ENCODE measurements around the gene DENND10.
A peak's percentile ranks its signal among the peaks of the same experiment; 100 is the strongest.

Gene DENND10

DNA sequence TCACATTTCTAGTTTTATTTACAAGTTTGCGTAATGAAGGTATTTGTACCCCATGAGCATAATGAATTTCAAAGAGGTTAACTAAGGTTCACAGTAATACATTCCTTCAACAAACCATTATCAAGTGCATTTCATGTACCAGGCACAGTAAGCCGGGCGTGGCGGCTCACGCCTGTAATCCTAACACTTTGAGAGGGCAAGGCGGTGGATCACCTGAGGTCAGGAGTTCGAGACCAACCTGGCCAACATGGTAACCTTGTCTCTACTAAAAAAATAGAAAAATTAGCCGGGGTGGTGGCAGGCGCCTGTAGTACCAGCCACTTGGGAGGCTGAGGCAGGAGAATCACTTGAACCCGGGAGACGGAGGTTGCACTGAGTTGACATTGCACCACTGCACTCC lies 19.0 kb upstream of the DENND10 start:
- Histone ChIP-seq H3K27ac (ENCODE audit: low read depth, low read length) (peak overlapping the region; percentile 95), H3F3A (ENCODE audit: insufficient read depth) (peaks cover 42% of the 10 kb centered on the region), H4K20me1 (ENCODE audit: low read depth, low read length) (no peaks in the 10 kb centered on the region), H3K27me3 (ENCODE audit: low read length) (no peaks in the 10 kb centered on the region), H3K9me3 (ENCODE audit: insufficient read depth, low read length) (no peaks in the 10 kb centered on the region), H3K9ac (ENCODE audit: low read length) (no peak overlapping the region), H3K4me3 (ENCODE audit: insufficient read depth, low read length, poor library complexity, severe bottlenecking) (no peak overlapping the region), H3K9me2 (replicated peaks; ENCODE audit: insufficient read depth, low read length) (no peaks in the 10 kb centered on the region), H3K36me3 (ENCODE audit: low read length) (no peaks in the 10 kb centered on the region), H3K4me2 (ENCODE audit: low read depth, low read length, poor library complexity, severe bottlenecking) (peak overlapping the region; percentile 16), H2AFZ (ENCODE audit: low read depth, low read length, severe bottlenecking) (no peak overlapping the region), H3K79me2 (ENCODE audit: insufficient read depth, low read length) (peaks cover 12% of the 10 kb centered on the region)
- no peak for TF ChIP-seq EZH2phosphoT487 (conservative IDR thresholded peaks at IDR 0.05; ENCODE audit: low read length)
- TF ChIP-seq, protein P1, sequence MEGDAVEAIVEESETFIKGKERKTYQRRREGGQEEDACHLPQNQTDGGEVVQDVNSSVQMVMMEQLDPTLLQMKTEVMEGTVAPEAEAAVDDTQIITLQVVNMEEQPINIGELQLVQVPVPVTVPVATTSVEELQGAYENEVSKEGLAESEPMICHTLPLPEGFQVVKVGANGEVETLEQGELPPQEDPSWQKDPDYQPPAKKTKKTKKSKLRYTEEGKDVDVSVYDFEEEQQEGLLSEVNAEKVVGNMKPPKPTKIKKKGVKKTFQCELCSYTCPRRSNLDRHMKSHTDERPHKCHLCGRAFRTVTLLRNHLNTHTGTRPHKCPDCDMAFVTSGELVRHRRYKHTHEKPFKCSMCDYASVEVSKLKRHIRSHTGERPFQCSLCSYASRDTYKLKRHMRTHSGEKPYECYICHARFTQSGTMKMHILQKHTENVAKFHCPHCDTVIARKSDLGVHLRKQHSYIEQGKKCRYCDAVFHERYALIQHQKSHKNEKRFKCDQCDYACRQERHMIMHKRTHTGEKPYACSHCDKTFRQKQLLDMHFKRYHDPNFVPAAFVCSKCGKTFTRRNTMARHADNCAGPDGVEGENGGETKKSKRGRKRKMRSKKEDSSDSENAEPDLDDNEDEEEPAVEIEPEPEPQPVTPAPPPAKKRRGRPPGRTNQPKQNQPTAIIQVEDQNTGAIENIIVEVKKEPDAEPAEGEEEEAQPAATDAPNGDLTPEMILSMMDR (IDR thresholded peaks at IDR 0.05; ENCODE audit: insufficient read depth, low read length, poor library complexity, severe bottlenecking): no peak

DNA sequence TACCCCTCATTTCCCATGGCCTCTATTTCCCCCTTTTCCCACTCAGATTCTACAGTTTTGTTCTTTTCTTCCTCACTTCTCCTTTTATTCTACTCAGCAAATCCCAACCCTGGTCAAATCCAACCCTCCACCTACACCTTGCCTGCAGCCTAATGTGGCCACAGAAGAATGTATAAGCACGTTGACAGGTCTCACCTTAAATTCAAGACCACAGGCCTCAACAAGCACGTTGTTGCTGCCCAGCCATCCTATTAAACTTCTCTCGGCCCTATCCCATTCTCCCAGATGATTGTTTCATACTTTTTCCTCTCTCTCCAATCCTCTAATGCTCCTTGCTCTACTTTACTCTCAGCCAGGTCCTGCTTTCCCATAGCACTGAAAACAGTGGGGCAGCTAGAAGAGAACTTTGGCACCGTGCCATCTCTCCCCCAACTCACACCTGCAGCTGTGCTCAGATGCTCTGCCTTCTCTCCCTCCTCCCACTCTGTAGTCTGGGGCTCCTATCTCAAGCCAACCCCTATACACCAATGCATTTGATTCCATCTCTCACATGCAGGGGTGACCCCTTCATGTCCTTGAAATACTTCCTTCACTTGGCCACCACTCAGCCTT lies 16.5 kb upstream of the DENND10 start:
- Histone ChIP-seq H3K9ac (ENCODE audit: low read length) (peak overlapping the region; percentile 44), H3K9me3 (ENCODE audit: insufficient read depth, low read length) (no peaks in the 10 kb centered on the region), H3K4me3 (ENCODE audit: insufficient read depth, low read length, poor library complexity, severe bottlenecking) (no peak overlapping the region), H2AFZ (ENCODE audit: low read depth, low read length, severe bottlenecking) (no peak overlapping the region), H4K20me1 (ENCODE audit: low read depth, low read length) (no peaks in the 10 kb centered on the region), H3F3A (ENCODE audit: insufficient read depth) (peaks cover 38% of the 10 kb centered on the region), H3K9me2 (replicated peaks; ENCODE audit: insufficient read depth, low read length) (no peaks in the 10 kb centered on the region), H3K36me3 (ENCODE audit: low read length) (no peaks in the 10 kb centered on the region), H3K27ac (ENCODE audit: low read depth, low read length) (peak overlapping the region; percentile 95), H3K27me3 (ENCODE audit: low read length) (no peaks in the 10 kb centered on the region), H3K4me2 (ENCODE audit: low read depth, low read length, poor library complexity, severe bottlenecking) (peak overlapping the region; percentile 49), H3K79me2 (ENCODE audit: insufficient read depth, low read length) (no peaks in the 10 kb centered on the region)
- TF ChIP-seq EZH2phosphoT487 (conservative IDR thresholded peaks at IDR 0.05; ENCODE audit: low read length): no peak
- TF ChIP-seq, protein P1 (IDR thresholded peaks at IDR 0.05; ENCODE audit: insufficient read depth, low read length, poor library complexity, severe bottlenecking): no peak

DNA sequence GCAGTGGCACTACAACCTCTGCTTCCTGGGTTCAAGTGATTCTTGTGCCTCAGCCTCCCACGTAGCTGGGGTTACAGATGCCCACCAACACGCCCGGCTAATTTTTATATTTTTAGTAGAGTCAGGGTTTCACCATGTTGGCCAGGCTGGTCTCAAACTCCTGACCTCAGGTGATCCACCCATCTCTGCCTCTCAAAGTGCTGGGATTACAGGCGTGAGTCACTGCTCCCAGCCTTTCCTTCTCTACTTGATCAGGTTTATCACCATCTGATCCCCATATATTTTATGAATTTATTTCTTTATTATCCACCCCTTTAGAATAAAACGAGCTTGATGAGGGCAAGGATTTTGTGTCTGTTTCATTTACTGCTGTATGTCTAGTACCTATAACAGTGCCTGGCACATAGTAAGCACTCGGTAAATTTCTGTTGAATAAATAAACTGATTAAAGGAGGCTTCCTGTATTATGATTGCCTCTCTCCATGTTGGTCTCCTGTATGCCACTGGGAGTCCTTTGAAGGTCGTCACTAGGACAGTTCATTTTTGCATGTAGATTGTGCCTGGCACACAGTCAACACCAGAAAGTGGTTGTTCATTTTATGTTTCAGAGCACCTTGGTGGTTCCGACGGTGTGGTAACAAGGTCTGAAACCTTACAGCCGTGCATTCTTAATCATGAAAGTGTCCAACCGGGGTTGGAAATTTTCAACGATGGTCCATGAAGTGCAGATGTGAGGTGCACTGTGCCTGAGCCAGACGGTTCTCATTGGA lies 13.7 kb upstream of the DENND10 start:
- peaks cover 22% of the 10 kb centered on the region for H3F3A ChIP-seq (ENCODE audit: insufficient read depth)

More for the DNA sequence above, 13.7 kb upstream of the DENND10 start:
- Histone ChIP-seq H3K9me2 (replicated peaks; ENCODE audit: insufficient read depth, low read length) (no peaks in the 10 kb centered on the region), H4K20me1 (ENCODE audit: low read depth, low read length) (no peaks in the 10 kb centered on the region), H3K36me3 (ENCODE audit: low read length) (no peaks in the 10 kb centered on the region), H3K9me3 (ENCODE audit: insufficient read depth, low read length) (no peaks in the 10 kb centered on the region), H2AFZ (ENCODE audit: low read depth, low read length, severe bottlenecking) (no peak overlapping the region), H3K9ac (ENCODE audit: low read length) (no peak overlapping the region), H3K4me2 (ENCODE audit: low read depth, low read length, poor library complexity, severe bottlenecking) (no peak overlapping the region), H3K4me3 (ENCODE audit: insufficient read depth, low read length, poor library complexity, severe bottlenecking) (no peak overlapping the region), H3K27me3 (ENCODE audit: low read length) (no peaks in the 10 kb centered on the region), H3K79me2 (ENCODE audit: insufficient read depth, low read length) (no peaks in the 10 kb centered on the region), H3K27ac (ENCODE audit: low read depth, low read length) (no peak overlapping the region)
- TF ChIP-seq, protein P1 (IDR thresholded peaks at IDR 0.05; ENCODE audit: insufficient read depth, low read length, poor library complexity, severe bottlenecking): no peak
- TF ChIP-seq EZH2phosphoT487 (conservative IDR thresholded peaks at IDR 0.05; ENCODE audit: low read length): no peak
